ENCODE measurements around the gene CACNA2D2. TPM values are rescaled to one million over a fixed set of nuclear protein-coding genes. Genes with fewer than 3 reads are reported as not detected.

The CACNA2D2 gene
- total and polyA plus RNA-seq, 2 of the 13 experiments (the other 11 are each of a cell fraction or from before 2014, with no cell fraction given) = not detected

- no peak for TF ChIP-seq SNAPC4 (CRISPR knock-in tag; IDR thresholded peaks at IDR 0.05)
- TF ChIP-seq ZFAT (CRISPR knock-in tag; conservative IDR thresholded peaks at IDR 0.05) = no peak
- TF ChIP-seq FOXK2 (IDR thresholded peaks at IDR 0.05) = no peak
- TF ChIP-seq NFYC (CRISPR knock-in tag; IDR thresholded peaks at IDR 0.05) = peak; percentile 54
- 0 out of 2 replicates have a peak, but pooled peaks have one; percentile 1 for TF ChIP-seq SP2 (CRISPR knock-in tag; IDR thresholded peaks at IDR 0.05)
- no peak for TF ChIP-seq PRDM4 (CRISPR knock-in tag; IDR thresholded peaks at IDR 0.05; ENCODE audit: borderline replicate concordance)
- TF ChIP-seq UBTF (CRISPR knock-in tag; IDR thresholded peaks at IDR 0.05) = peak; percentile 90; the same call in 1 of the 2 replicates
- TF ChIP-seq FOXA1 (IDR thresholded peaks at IDR 0.05) = no peak
- no peak for TF ChIP-seq FOXA1 (CRISPR knock-in tag; IDR thresholded peaks at IDR 0.05)
- TF ChIP-seq RXRA (CRISPR knock-in tag; IDR thresholded peaks at IDR 0.05) = peak; percentile 43; the same call in 1 of the 2 replicates
- TF ChIP-seq ZNF749 (CRISPR knock-in tag; IDR thresholded peaks at IDR 0.05; ENCODE audit: borderline replicate concordance) = no peak
- no peak for TF ChIP-seq ZNF121 (CRISPR knock-in tag; IDR thresholded peaks at IDR 0.05)
- peak; percentile 77 for TF ChIP-seq MEIS2 (CRISPR knock-in tag; IDR thresholded peaks at IDR 0.05)
- peak; percentile 45 for TF ChIP-seq ZNF883 (CRISPR knock-in tag; IDR thresholded peaks at IDR 0.05; ENCODE audit: not compliant biosample characterization)
- peak; percentile 69; the same call in 1 of the 2 replicates for TF ChIP-seq HES4 (CRISPR knock-in tag; IDR thresholded peaks at IDR 0.05; ENCODE audit: borderline replicate concordance)
- TF ChIP-seq ZNF446 (CRISPR knock-in tag; IDR thresholded peaks at IDR 0.05) = no peak; the same call in 1 of the 2 replicates
- peak; percentile 63; the same call in 1 of the 2 replicates for TF ChIP-seq ZSCAN5A (CRISPR knock-in tag; IDR thresholded peaks at IDR 0.05; ENCODE audit: borderline replicate concordance)
- no peak for TF ChIP-seq GABPA (IDR thresholded peaks at IDR 0.05; ENCODE audit: low read depth, low read length)
- TF ChIP-seq GABPA (CRISPR knock-in tag; IDR thresholded peaks at IDR 0.05; ENCODE audit: low read depth) = peak; percentile 97
Observed at GRCh38 chr3:50358911-50359759, 144.3 kb downstream of the CACNA2D2 start, which contains the start of gene TMEM115 (continued).

Data from HepG2 (cell line).